IMR-90 (cell line): Measurements from ENCODE around the gene ATRN. TPM values are rescaled to one million over a fixed set of nuclear protein-coding genes. Genes with fewer than 3 reads are reported as not detected.

Experiments
- ATAC-seq: fragments of 200-7000 bp; cut with Tn5 transposase; 2 replicates; pipeline ENCODE4 v1.9.1; 2020; ENCODE audit warnings: low read depth, mild to moderate bottlenecking, moderate library complexity
- BruUV-seq: library from RNA; stranded (reverse); fragments of 400-500 nt; replicated peaks from 2 replicates; lab custom pipeline; 2021; lab: Mats Ljungman, UMichigan
- CTCF ChIA-PET: fragments of 300-600 bp; formaldehyde crosslinking; extraction: SDS; loops from one replicate; lab custom pipeline; 2021; ENCODE audit warnings: antibody characterized with exemption; lab: Yijun Ruan, JAX
- POLR2A ChIA-PET: fragments of 300-600 bp; sonication (Branson Sonifier 250); formaldehyde crosslinking; loops from one replicate; lab custom pipeline; 2022; ENCODE audit warnings: antibody characterized with exemption; ENCODE audit not compliant: unreplicated experiment; lab: Charles Lee
- DNase-seq: peaks from one replicate; pipeline ENCODE4 v3.0.0; 2013
- H2AFZ ChIP-seq: replicated peaks from 2 replicates; pipeline ENCODE3; 2013; ENCODE audit warnings: low read length, mild to moderate bottlenecking; ENCODE audit not compliant: poor library complexity
- H2AK5ac ChIP-seq: 2 replicates; pipeline ENCODE4 v1.6.1; 2013; ENCODE audit warnings: low read depth, low read length, inconsistent platforms
- H2AK9ac ChIP-seq: replicated peaks from 2 replicates; pipeline ENCODE3; 2013; ENCODE audit warnings: mild to moderate bottlenecking, low read depth, low read length, moderate library complexity; ENCODE audit not compliant: poor library complexity
- H2BK120ac ChIP-seq: 2 replicates; pipeline ENCODE4 v1.6.1; 2013; ENCODE audit warnings: low read depth, low read length, inconsistent platforms
- H2BK15ac ChIP-seq: 3 replicates; pipeline ENCODE4 v1.6.1; 2013; ENCODE audit warnings: low read depth, low read length, inconsistent platforms
- H2BK20ac ChIP-seq: 2 replicates; pipeline ENCODE4 v1.6.1; 2013; ENCODE audit warnings: low read depth, mild to moderate bottlenecking, inconsistent platforms, low read length, moderate library complexity
- H2BK5ac ChIP-seq: 2 replicates; pipeline ENCODE4 v1.6.1; 2013; ENCODE audit warnings: mild to moderate bottlenecking, low read depth, low read length, inconsistent platforms; ENCODE audit not compliant: poor library complexity, severe bottlenecking
- H3K14ac ChIP-seq: replicated peaks from 2 replicates; pipeline ENCODE4 v1.6.1; 2013; ENCODE audit warnings: low read depth, low read length, inconsistent platforms
- H3K18ac ChIP-seq: 2 replicates; pipeline ENCODE4 v1.6.1; 2013; ENCODE audit warnings: low read depth, low read length, control low read depth
- H3K23ac ChIP-seq: 2 replicates; pipeline ENCODE4 v1.6.1; 2013; ENCODE audit warnings: low read depth, low read length, inconsistent platforms
- H3K27ac ChIP-seq: 2 replicates; pipeline ENCODE4 v1.5.1; 2013; ENCODE audit warnings: mild to moderate bottlenecking, control low read depth, low read length; ENCODE audit not compliant: insufficient read depth
- H3K27me3 ChIP-seq: 2 replicates; pipeline ENCODE4 v1.6.1; 2013; ENCODE audit warnings: low read length; ENCODE audit not compliant: control insufficient read depth, insufficient read depth
- H3K36me3 ChIP-seq: 2 replicates; pipeline ENCODE4 v1.6.1; 2013; ENCODE audit warnings: low read length, mixed read lengths; ENCODE audit not compliant: control insufficient read depth, insufficient read depth
- H3K4ac ChIP-seq: 2 replicates; pipeline ENCODE4 v1.6.1; 2013; ENCODE audit warnings: low read depth, low read length, inconsistent platforms
- H3K4me1 ChIP-seq: 2 replicates; pipeline ENCODE4 v1.6.1; 2013; ENCODE audit warnings: low read length, mixed read lengths; ENCODE audit not compliant: control insufficient read depth, insufficient read depth
- H3K4me2 ChIP-seq: 2 replicates; pipeline ENCODE4 v1.6.1; 2013; ENCODE audit warnings: low read depth, mild to moderate bottlenecking, control low read depth, low read length, moderate library complexity
- H3K4me3 ChIP-seq: 2 replicates; pipeline ENCODE4 v1.5.1; 2013; ENCODE audit warnings: low read depth, mild to moderate bottlenecking, control low read depth, low read length, moderate library complexity; ENCODE audit not compliant: insufficient read depth
- H3K56ac ChIP-seq: 2 replicates; pipeline ENCODE4 v1.6.1; 2013; ENCODE audit warnings: low read length, inconsistent platforms; ENCODE audit not compliant: insufficient read depth; ENCODE audit errors: extremely low read depth
- H3K79me1 ChIP-seq, 2 experiments: 2 replicates each; pipeline ENCODE4 v1.6.1; 2013; ENCODE audit warnings: low read length in 2 of 2, inconsistent platforms in 1 of 2, low read depth in 1 of 2
- H3K9ac ChIP-seq: 2 replicates; pipeline ENCODE4 v1.6.1; 2013; ENCODE audit warnings: low read depth, low read length, control low read depth
- H3K9me1 ChIP-seq: 2 replicates; pipeline ENCODE4 v1.6.1; 2013; ENCODE audit warnings: low read length, inconsistent platforms; ENCODE audit not compliant: insufficient read depth
- H3K9me3 ChIP-seq: 2 replicates; pipeline ENCODE4 v1.6.1; 2013; ENCODE audit warnings: low read length; ENCODE audit not compliant: control insufficient read depth, insufficient read depth
- H4K20me1 ChIP-seq: 2 replicates; pipeline ENCODE4 v1.6.1; 2013; ENCODE audit warnings: low read length, inconsistent platforms; ENCODE audit not compliant: insufficient read depth
- H4K5ac ChIP-seq: 2 replicates; pipeline ENCODE4 v1.6.1; 2013; ENCODE audit warnings: mild to moderate bottlenecking, low read depth, low read length, control low read depth
- H4K8ac ChIP-seq, 2 experiments: 2 replicates each; pipeline ENCODE4 v1.6.1; 2013; ENCODE audit warnings: low read depth in 2 of 2, low read length in 2 of 2, control low read depth in 1 of 2, inconsistent platforms in 1 of 2
- H4K91ac ChIP-seq: 2 replicates; pipeline ENCODE4 v1.6.1; 2013; ENCODE audit warnings: low read depth, low read length, inconsistent platforms; ENCODE audit not compliant: insufficient read depth
- BHLHE40 ChIP-seq: fragments of 150-350 bp; IDR thresholded peaks from 2 replicates; pipeline ENCODE4 v1.6.1; 2016; ENCODE audit warnings: mild to moderate bottlenecking, low read depth, low read length
- ELK1 ChIP-seq: fragments of 150-350 bp; IDR thresholded peaks from 2 replicates; pipeline ENCODE4 v1.6.1; 2016; ENCODE audit warnings: low read depth, mild to moderate bottlenecking, low read length, moderate library complexity, borderline replicate concordance
- FOS ChIP-seq: fragments of 150-350 bp; IDR thresholded peaks from 2 replicates; pipeline ENCODE4 v1.6.1; 2016; ENCODE audit warnings: low read depth, low read length
- MAFK ChIP-seq: IDR thresholded peaks from 2 replicates; pipeline ENCODE4 v1.6.1; 2012; ENCODE audit warnings: low read depth, low read length, improper control_type of control experiment
- MAZ ChIP-seq: IDR thresholded peaks from 2 replicates; pipeline ENCODE4 v1.6.1; 2012; ENCODE audit warnings: low read depth, mild to moderate bottlenecking, low read length, improper control_type of control experiment, moderate library complexity, borderline replicate concordance
- MXI1 ChIP-seq: IDR thresholded peaks from 2 replicates; pipeline ENCODE4 v1.6.1; 2012; ENCODE audit warnings: low read depth, mild to moderate bottlenecking, low read length, moderate library complexity, borderline replicate concordance
- USF2 ChIP-seq: fragments of 150-350 bp; IDR thresholded peaks from 2 replicates; pipeline ENCODE4 v1.6.1; 2017; ENCODE audit warnings: mild to moderate bottlenecking, antibody characterized with exemption, low read length, low read depth
- WGBS, 2 experiments: methylation state at CpG; one replicate each; pipeline versions ENCODE4 v1.1.5 to v1.1.7; 2013; ENCODE audit warnings: missing lambda C conversion rate in 2 of 2; ENCODE audit not compliant: insufficient read length in 1 of 2; ENCODE audit errors: extremely low coverage in 2 of 2; 5-methylcytosine and 5-hydroxymethylcytosine counted together
- dilution Hi-C: fragments of 300-500 bp; cut with HindIII; formaldehyde crosslinking; loops from one replicate; pipeline ENCODE4 v1.14.3; 2018; ENCODE audit warnings: low sequenced_read_pairs; ENCODE audit not compliant: unreplicated experiment
- in situ Hi-C: fragments of 300-500 bp; cut with MboI; formaldehyde crosslinking; loops from 3 replicates; pipeline ENCODE4 v1.14.3; 2019; ENCODE audit warnings: low sequenced_read_pairs, inconsistent platforms, mixed read lengths
- intact Hi-C: fragments of 100-400 bp; cut with micrococcal nuclease; formaldehyde crosslinking; loops from 2 replicates; pipeline ENCODE4 v1.10.0; 2022
- polyA plus RNA-seq, 3 experiments: library from polyadenylated mRNA; depleted of rRNA; stranded (reverse); fragments of >200 nt; gene quantifications; 2 replicates each; pipeline ENCODE4 v1.2.3, GENCODE V29; 2012; ENCODE audit warnings: low replicate concordance in 1 of 3
- total RNA-seq: library from RNA; depleted of rRNA; stranded (reverse); fragments of >200 nt; gene quantifications from 2 replicates; pipeline ENCODE4 v1.2.3, GENCODE V29; 2012

ATRN gene
- total and polyA plus RNA-seq, 2 of the 4 experiments (the other 2 are of a cell fraction): 32.3 to 46.2 TPM

- H3K18ac ChIP-seq: no peak overlapping the region
- no TSS peak for BruUV-seq
- no peak overlapping the region for H2AK5ac ChIP-seq
- ATAC-seq (peak; percentile 3), DNase-seq (no peak)
- H3K9me3 ChIP-seq: no peaks in the 10 kb centered on the region
- ChIA-PET CTCF (no interaction called here), POLR2A (no interaction called here)
- no peak overlapping the region; the same call in 1 of the 2 replicates for H4K5ac ChIP-seq
- peak overlapping the region; percentile 73 for H3K9ac ChIP-seq
- no peak overlapping the region for H2BK15ac ChIP-seq
- peaks cover 17 to 45% of the 10 kb centered on the region in 2 experiments for H3K79me1 ChIP-seq
- H2AK9ac ChIP-seq: peak overlapping the region; percentile 93
- dilution Hi-C loops: no loop called here
- H2AFZ ChIP-seq: peak overlapping the region; percentile 97
- H4K20me1 ChIP-seq: peaks cover 32% of the 10 kb centered on the region
- TF ChIP-seq BHLHE40 (no peak), MXI1 (no peak), USF2 (no peak), ELK1 (no peak), MAFK (no peak), MAZ (no peak), FOS (no peak)
- no peak overlapping the region; the same call in 1 of the 2 replicates for H4K91ac ChIP-seq
- peak overlapping the region; percentile 65 for H3K14ac ChIP-seq
- H3K27ac ChIP-seq: peak overlapping the region; percentile 71; the same call in 1 of the 2 replicates
- H3K56ac ChIP-seq: peak overlapping the region; percentile 17; the same call in 1 of the 2 replicates
- H3K36me3 ChIP-seq: no peaks in the 10 kb centered on the region
- peaks cover 5% of the 10 kb centered on the region for H3K4me1 ChIP-seq
- peak overlapping the region; percentile 96 for H3K4me2 ChIP-seq
- H3K9me1 ChIP-seq: peaks cover 10% of the 10 kb centered on the region
- H2BK120ac ChIP-seq: no peak overlapping the region
- peak overlapping the region; percentile 98 for H3K23ac ChIP-seq
- in situ Hi-C loops: no loop called here
- peak overlapping the region; percentile 56 for H2BK5ac ChIP-seq
- no peak overlapping the region for H2BK20ac ChIP-seq
- intact Hi-C loops: loop anchor here (10.0 kb wide), 1 partner anchor 257 kb away; no protein-coding TSS in a partner anchor
- H3K4ac ChIP-seq: peak overlapping the region; percentile 27; the same call in 1 of the 2 replicates
- peak overlapping the region in 1 of 2 experiments; percentile 13; a peak in 2 of 4 replicates for H4K8ac ChIP-seq
- H3K4me3 ChIP-seq: peak overlapping the region; percentile 90
- WGBS, 2 experiments: 0% methylated on average over 2 of the region's 30 CpGs; no CpG with 5 or more reads in 1 of the 2 experiments
- peaks cover 5% of the 10 kb centered on the region; the same call in 1 of the 2 replicates for H3K27me3 ChIP-seq
Measured at GRCh38 chr20:3471397-3472021, 691 bp downstream of the ATRN start.
